Stromal cell of bone marrow (primary cell): ENCODE measurements around the gene PSEN1.
"Not testable (repeated sequence)": the region's sequence is repeated elsewhere in the genome, so short reads cannot be mapped to it uniquely, and the experiment has no call there.

Source experiments
- DNase-seq: peaks from one replicate; pipeline ENCODE4 v3.0.0-alpha.2; 2012; ENCODE audit warnings: low read depth

PSEN1 gene

GRCh38 chr14:73166399-73166798 lies 30.1 kb downstream of the PSEN1 start:
- no peak for DNase-seq

GRCh38 chr14:73167727-73168126 lies 31.4 kb downstream of the PSEN1 start:
- DNase-seq: no peak

- no peak for DNase-seq
Measured at GRCh38 chr14:73168274-73168673, 32.0 kb downstream of the PSEN1 start.

- no peak for DNase-seq
Measured at GRCh38 chr14:73168691-73169090, 32.4 kb downstream of the PSEN1 start.

GRCh38 chr14:73169855-73170254 lies 33.5 kb downstream of the PSEN1 start:
- DNase-seq: not testable (repeated sequence)

GRCh38 chr14:73170686-73171085 lies 34.4 kb downstream of the PSEN1 start:
- no peak for DNase-seq

- DNase-seq: no peak
Measured at GRCh38 chr14:73172500-73172899, 36.2 kb downstream of the PSEN1 start.

- peak; percentile 41 for DNase-seq
Measured at GRCh38 chr14:73173092-73173735, 36.9 kb downstream of the PSEN1 start.

GRCh38 chr14:73176685-73177084 lies 40.4 kb downstream of the PSEN1 start:
- peak; percentile 31 for DNase-seq

- DNase-seq: peak; percentile 67
Measured at GRCh38 chr14:73180385-73180805, 44.1 kb downstream of the PSEN1 start.

GRCh38 chr14:73180969-73181368 lies 44.7 kb downstream of the PSEN1 start:
- not testable (repeated sequence) for DNase-seq

- peak; percentile 38 for DNase-seq
Measured at GRCh38 chr14:73188501-73188911, 52.2 kb downstream of the PSEN1 start.

- DNase-seq: no peak
Measured at GRCh38 chr14:73189651-73190050, 53.3 kb downstream of the PSEN1 start.

GRCh38 chr14:73191441-73191840 lies 55.1 kb downstream of the PSEN1 start:
- DNase-seq: no peak

GRCh38 chr14:73194306-73194705 lies 58.0 kb downstream of the PSEN1 start:
- not testable (repeated sequence) for DNase-seq

GRCh38 chr14:73198253-73198652 lies 61.9 kb downstream of the PSEN1 start:
- no peak for DNase-seq

GRCh38 chr14:73203527-73203926 lies 67.2 kb downstream of the PSEN1 start:
- no peak for DNase-seq

GRCh38 chr14:73207615-73208014 lies 71.3 kb downstream of the PSEN1 start:
- no peak for DNase-seq

- DNase-seq: no peak
Measured at GRCh38 chr14:73208390-73208789, 72.1 kb downstream of the PSEN1 start.

- DNase-seq: no peak
Measured at GRCh38 chr14:73208846-73209245, 72.5 kb downstream of the PSEN1 start.

GRCh38 chr14:73209953-73210352 lies 73.6 kb downstream of the PSEN1 start:
- DNase-seq: peak; percentile 11

GRCh38 chr14:73211251-73212040 lies 75.1 kb downstream of the PSEN1 start:
- no peak for DNase-seq

GRCh38 chr14:73216030-73216429 lies 79.7 kb downstream of the PSEN1 start:
- no peak for DNase-seq

- no peak for DNase-seq
Measured at GRCh38 chr14:73217411-73217810, 81.1 kb downstream of the PSEN1 start.
